Activated CD4-positive, CD25-positive, alpha-beta regulatory T cell (primary cell): ENCODE results near the gene UNC80.

Experiments
- DNase-seq, 4 experiments: peaks; one replicate each; lab custom pipeline; 2025; lab: John Stamatoyannopoulos, UW

UNC80 gene

GRCh38 chr2:210022824-210023223 lies 251.2 kb downstream of the UNC80 start:
- DNase-seq, result no peak

GRCh38 chr2:210027608-210028007 lies 256.0 kb downstream of the UNC80 start:
- no peak for DNase-seq

- DNase-seq, result no peak
Observed at GRCh38 chr2:210028178-210028577, 256.5 kb downstream of the UNC80 start.

- no peak for DNase-seq
Observed at GRCh38 chr2:210034087-210034683, 262.6 kb downstream of the UNC80 start.

GRCh38 chr2:210035679-210036078 lies 264.0 kb downstream of the UNC80 start:
- no peak for DNase-seq

GRCh38 chr2:210038078-210038477 lies 266.4 kb downstream of the UNC80 start:
- DNase-seq, result no peak

- no peak for DNase-seq
Observed at GRCh38 chr2:210046851-210047500, 275.3 kb downstream of the UNC80 start.
